Caco-2 (cell line): ENCODE measurements around the gene OPN5. TPM values are rescaled to one million over a fixed set of nuclear protein-coding genes. Genes with fewer than 3 reads are reported as not detected.

Experiments used
- BruUV-seq: library from RNA; stranded (reverse); fragments of 400-500 nt; replicated peaks from 2 replicates; lab custom pipeline; 2021; lab: Mats Ljungman, UMichigan
- CTCF ChIA-PET: fragments of 300-600 bp; sonication (Branson Sonifier 250); formaldehyde crosslinking; loops from one replicate; lab custom pipeline; 2022; ENCODE audit warnings: antibody characterized with exemption; lab: Charles Lee
- POLR2A ChIA-PET: fragments of 300-600 bp; sonication (Branson Sonifier 250); formaldehyde crosslinking; loops from one replicate; lab custom pipeline; 2022; ENCODE audit warnings: antibody characterized with exemption; lab: Charles Lee
- DNase-seq, 2 experiments: peaks; one replicate each; pipeline versions ENCODE4 v3.0.0 to v3.0.0-alpha.2; 2020 to 2022
- H3K27me3 ChIP-seq: replicated peaks from 2 replicates; pipeline ENCODE4 v1.6.0; 2011; ENCODE audit warnings: low read length; ENCODE audit not compliant: control insufficient read depth, insufficient read depth
- H3K36me3 ChIP-seq: 2 replicates; pipeline ENCODE4 v1.5.1; 2011; ENCODE audit warnings: low read length; ENCODE audit not compliant: control insufficient read depth, insufficient read depth
- H3K4me1 ChIP-seq: fragments of 250-450 bp; sonication (Bioruptor Pico); 2 replicates; pipeline ENCODE4 v1.5.1; 2020; ENCODE audit warnings: mild to moderate bottlenecking
- H3K4me3 ChIP-seq: 2 replicates; pipeline ENCODE4 v1.5.1; 2011; ENCODE audit warnings: low read depth, mild to moderate bottlenecking, control low read depth, low read length
- H3K9me3 ChIP-seq: fragments of 250-450 bp; sonication (Bioruptor Pico); 2 replicates; pipeline ENCODE4 v1.5.1; 2020; ENCODE audit warnings: mild to moderate bottlenecking, moderate library complexity
- H3K27ac Mint-ChIP-seq: one replicate; pipeline ENCODE4 v1.8.0; 2022; ENCODE audit warnings: mixed read lengths; ENCODE audit not compliant: unreplicated experiment
- H3K27me3 Mint-ChIP-seq: one replicate; pipeline ENCODE4 v1.8.0; 2022; ENCODE audit warnings: mixed read lengths; ENCODE audit not compliant: insufficient read depth, unreplicated experiment
- H3K36me3 Mint-ChIP-seq: one replicate; pipeline ENCODE4 v1.8.0; 2022; ENCODE audit warnings: mild to moderate bottlenecking, mixed read lengths; ENCODE audit not compliant: insufficient read depth, unreplicated experiment
- H3K4me1 Mint-ChIP-seq: one replicate; pipeline ENCODE4 v1.8.0; 2022; ENCODE audit warnings: low read depth, mixed read lengths; ENCODE audit not compliant: unreplicated experiment
- H3K4me3 Mint-ChIP-seq: one replicate; pipeline ENCODE4 v1.8.0; 2022; ENCODE audit warnings: mild to moderate bottlenecking, moderate library complexity, mixed read lengths; ENCODE audit not compliant: unreplicated experiment
- H3K9me3 Mint-ChIP-seq: one replicate; pipeline ENCODE4 v1.8.0; 2022; ENCODE audit warnings: mixed read lengths; ENCODE audit not compliant: unreplicated experiment
- CTCF ChIP-seq, 2 experiments: fragments of 200-600 bp in 1 of 2; IDR thresholded peaks; 1 replicate in 1 of 2; 2 replicates in 1 of 2; pipeline versions ENCODE4 v1.5.1 to v1.8.0; 2011 to 2022; ENCODE audit warnings: antibody characterized with exemption in 1 of 2, control low read depth in 1 of 2, inconsistent platforms in 1 of 2, low read depth in 1 of 2, low read length in 1 of 2, mild to moderate bottlenecking in 1 of 2, moderate library complexity in 1 of 2; ENCODE audit not compliant: insufficient read depth in 1 of 2, severe bottlenecking in 1 of 2, unreplicated experiment in 1 of 2
- intact Hi-C: fragments of 100-400 bp; cut with micrococcal nuclease; formaldehyde crosslinking; loops from one replicate; pipeline ENCODE4 v1.10.0; 2022; ENCODE audit not compliant: unreplicated experiment
- total RNA-seq: library from RNA; stranded (reverse); gene quantifications from 2 replicates; pipeline ENCODE4 v1.2.3, GENCODE V29; 2022

Gene OPN5
- total RNA-seq, 1 experiment from 2014 or later = not detected

DNA sequence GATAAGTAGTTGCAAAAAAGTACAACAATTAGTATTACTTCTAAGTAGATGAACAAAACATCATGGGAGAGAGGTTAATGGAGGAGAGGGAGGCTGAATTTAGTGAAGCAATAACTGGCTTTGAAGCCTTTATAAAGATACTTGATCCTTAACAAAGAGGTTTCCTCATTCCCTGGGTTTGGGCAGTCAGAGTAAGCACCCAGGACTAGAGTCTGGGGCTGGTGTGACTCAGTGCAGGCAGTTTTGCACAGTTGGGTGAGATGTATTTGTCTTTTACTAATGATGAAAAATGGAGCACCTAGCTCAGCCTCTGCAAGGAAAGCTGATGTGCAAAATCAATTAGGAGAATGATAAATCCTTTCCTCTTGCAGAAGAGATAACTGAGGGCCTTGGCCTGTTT, 11.8 kb upstream of the OPN5 start:
- Histone ChIP-seq H3K4me3 (no peak overlapping the region), H3K9me3 (no peaks in the 10 kb centered on the region; the same call in 1 of the 2 replicates), H3K27me3 (no peaks in the 10 kb centered on the region), H3K36me3 (no peaks in the 10 kb centered on the region), H3K4me1 (no peaks in the 10 kb centered on the region)
- H3K27me3 Mint-ChIP-seq = peaks cover 3% of the 10 kb centered on the region
- no peak for TF ChIP-seq CTCF (IDR thresholded peaks at IDR 0.05; ENCODE audit: insufficient read depth in 1 of 2, low read depth in 1 of 2, low read length in 1 of 2, severe bottlenecking in 1 of 2, unreplicated experiment in 1 of 2)
- no peak for DNase-seq
- no peaks in the 10 kb centered on the region for H3K36me3 Mint-ChIP-seq
- POLR2A ChIA-PET = no interaction called here
- H3K9me3 Mint-ChIP-seq = peaks cover 12% of the 10 kb centered on the region
- H3K27ac Mint-ChIP-seq = no peak overlapping the region
- intact Hi-C loops = no loop called here
- BruUV-seq = no TSS peak
- no peaks in the 10 kb centered on the region for H3K4me1 Mint-ChIP-seq
- CTCF ChIA-PET = no interaction called here
- no peak overlapping the region for H3K4me3 Mint-ChIP-seq

GRCh38 chr6:47772359-47772758, 9.5 kb upstream of the OPN5 start:
- no peaks in the 10 kb centered on the region for H3K36me3 Mint-ChIP-seq
- Histone ChIP-seq H3K36me3 (no peaks in the 10 kb centered on the region), H3K4me1 (no peaks in the 10 kb centered on the region), H3K27me3 (no peaks in the 10 kb centered on the region), H3K4me3 (no peak overlapping the region), H3K9me3 (no peaks in the 10 kb centered on the region)
- no TSS peak for BruUV-seq
- peaks cover 6% of the 10 kb centered on the region for H3K27me3 Mint-ChIP-seq
- no peaks in the 10 kb centered on the region for H3K4me1 Mint-ChIP-seq
- intact Hi-C loops = no loop called here
- CTCF ChIA-PET = no interaction called here
- H3K9me3 Mint-ChIP-seq = peaks cover 2% of the 10 kb centered on the region
- no peak overlapping the region for H3K27ac Mint-ChIP-seq
- no peak for TF ChIP-seq CTCF (IDR thresholded peaks at IDR 0.05; ENCODE audit: insufficient read depth in 1 of 2, low read depth in 1 of 2, low read length in 1 of 2, severe bottlenecking in 1 of 2, unreplicated experiment in 1 of 2)
- POLR2A ChIA-PET = no interaction called here
- DNase-seq = no peak
- H3K4me3 Mint-ChIP-seq = no peak overlapping the region

DNA sequence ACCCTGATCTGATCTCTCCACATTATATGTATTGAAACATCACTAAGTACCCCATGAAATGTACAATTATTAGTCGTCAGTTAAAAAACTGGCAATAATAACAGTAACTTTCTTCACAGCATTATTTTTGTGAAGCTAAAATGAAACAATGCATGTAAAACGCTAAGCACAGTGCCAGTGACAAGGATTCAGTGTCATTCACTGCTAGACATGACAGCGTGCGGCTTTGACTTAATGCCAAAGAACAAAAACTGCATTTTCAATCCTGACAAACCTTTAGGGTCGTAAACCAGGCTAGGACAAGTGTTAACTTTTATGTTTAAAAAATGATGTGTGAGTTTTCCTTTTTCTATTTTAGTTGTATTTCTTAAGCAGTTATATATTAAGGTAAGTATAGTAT, 8.8 kb upstream of the OPN5 start:
- H3K4me3 ChIP-seq = no peak overlapping the region
- ChIA-PET POLR2A (no interaction called here), CTCF (no interaction called here)
- H3K9me3 ChIP-seq = no peaks in the 10 kb centered on the region
- H3K27me3 ChIP-seq = no peaks in the 10 kb centered on the region
- intact Hi-C loops = no loop called here
- DNase-seq = no peak
- Mint-ChIP-seq H3K4me3 (no peak overlapping the region), H3K36me3 (no peaks in the 10 kb centered on the region), H3K9me3 (no peaks in the 10 kb centered on the region), H3K27ac (no peak overlapping the region), H3K27me3 (peaks cover 6% of the 10 kb centered on the region), H3K4me1 (no peaks in the 10 kb centered on the region)
- no peak for TF ChIP-seq CTCF (IDR thresholded peaks at IDR 0.05; ENCODE audit: insufficient read depth in 1 of 2, low read depth in 1 of 2, low read length in 1 of 2, severe bottlenecking in 1 of 2, unreplicated experiment in 1 of 2)
- H3K36me3 ChIP-seq = no peaks in the 10 kb centered on the region
- BruUV-seq = no TSS peak
- no peaks in the 10 kb centered on the region for H3K4me1 ChIP-seq
